HG03521 (cell line): ENCODE measurements around the gene RSPH9.

ENCODE experiments used
- ATAC-seq: cut with Tn5 transposase; IDR thresholded peaks from one replicate; pipeline ENCODE4 v1.9.1; 2021; ENCODE audit warnings: mild to moderate bottlenecking, moderate library complexity; ENCODE audit not compliant: unreplicated experiment

The RSPH9 gene

GRCh38 chr6:43644940-43645612 lies at the start of gene RSPH9:
TSS of gene RSPH9 (plus strand) at chr6:43645036. CDS start at chr6:43645099, 63 bp downstream.
- no peak for ATAC-seq

DNA sequence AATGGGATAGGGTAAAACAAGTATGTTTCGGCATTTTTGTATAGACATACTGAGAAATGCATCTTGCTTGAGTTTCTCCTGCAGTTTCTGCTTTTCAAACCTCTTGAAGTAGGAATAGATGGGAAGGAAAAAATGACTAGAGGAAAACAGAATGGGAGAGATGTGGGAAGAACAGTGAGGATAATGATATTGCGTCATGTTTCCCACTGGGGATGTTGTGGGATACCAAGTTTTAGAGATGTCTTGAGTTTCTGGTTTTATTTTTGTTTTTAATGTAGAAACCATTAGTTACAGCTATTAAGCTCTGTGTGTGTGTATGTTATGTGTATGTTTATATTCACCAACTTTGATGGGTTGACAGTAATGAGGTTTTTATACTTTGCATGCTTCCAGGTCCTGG lies 44.2 kb upstream of the RSPH9 start:
- no peak for ATAC-seq

GRCh38 chr6:43604174-43604573 lies 40.7 kb upstream of the RSPH9 start:
- ATAC-seq, result no peak

- ATAC-seq, result no peak
Observed at GRCh38 chr6:43606019-43606418, 38.8 kb upstream of the RSPH9 start.

- no peak for ATAC-seq
Observed at GRCh38 chr6:43608310-43608763, 36.5 kb upstream of the RSPH9 start.

DNA sequence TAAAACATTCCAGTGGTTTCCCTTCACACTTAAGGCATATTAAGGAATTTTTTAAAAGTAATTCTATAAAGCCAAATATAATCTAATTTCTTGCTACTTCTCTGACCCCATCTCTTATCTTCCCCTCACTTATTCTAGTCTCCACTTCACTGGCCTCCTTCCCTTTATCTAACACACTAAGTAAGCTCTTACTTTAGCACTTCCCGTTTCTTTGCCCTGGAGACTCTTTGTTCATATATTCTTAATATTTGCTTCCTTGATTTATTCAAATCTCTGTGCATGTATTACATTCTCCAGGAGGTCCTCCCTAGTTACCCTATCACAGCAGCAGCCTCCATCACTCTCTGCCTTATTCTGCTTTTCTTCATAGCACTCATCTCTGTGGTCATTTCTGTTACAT lies 36.0 kb upstream of the RSPH9 start:
- ATAC-seq, result no peak

- ATAC-seq, result no peak
Observed at GRCh38 chr6:43609402-43609801, 35.4 kb upstream of the RSPH9 start.

DNA sequence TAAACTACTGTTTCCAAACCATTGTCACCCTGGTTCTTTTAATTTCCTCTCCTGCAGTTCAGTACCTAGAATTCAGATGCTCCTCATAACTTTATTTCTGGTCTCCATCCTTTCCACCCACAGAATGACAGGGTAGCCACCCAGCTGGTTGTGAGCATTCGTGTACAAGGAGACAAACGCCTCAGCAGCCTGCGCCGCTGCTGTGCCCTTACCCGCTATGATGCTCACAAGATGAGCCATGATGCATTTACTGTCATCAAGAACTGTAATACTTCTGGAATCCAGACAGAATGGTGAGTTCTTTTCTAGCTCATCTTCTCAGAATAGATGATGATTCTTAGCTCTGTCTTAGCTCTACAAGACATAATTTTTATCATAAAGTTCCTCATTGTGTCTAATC lies 34.4 kb upstream of the RSPH9 start:
- no peak for ATAC-seq

DNA sequence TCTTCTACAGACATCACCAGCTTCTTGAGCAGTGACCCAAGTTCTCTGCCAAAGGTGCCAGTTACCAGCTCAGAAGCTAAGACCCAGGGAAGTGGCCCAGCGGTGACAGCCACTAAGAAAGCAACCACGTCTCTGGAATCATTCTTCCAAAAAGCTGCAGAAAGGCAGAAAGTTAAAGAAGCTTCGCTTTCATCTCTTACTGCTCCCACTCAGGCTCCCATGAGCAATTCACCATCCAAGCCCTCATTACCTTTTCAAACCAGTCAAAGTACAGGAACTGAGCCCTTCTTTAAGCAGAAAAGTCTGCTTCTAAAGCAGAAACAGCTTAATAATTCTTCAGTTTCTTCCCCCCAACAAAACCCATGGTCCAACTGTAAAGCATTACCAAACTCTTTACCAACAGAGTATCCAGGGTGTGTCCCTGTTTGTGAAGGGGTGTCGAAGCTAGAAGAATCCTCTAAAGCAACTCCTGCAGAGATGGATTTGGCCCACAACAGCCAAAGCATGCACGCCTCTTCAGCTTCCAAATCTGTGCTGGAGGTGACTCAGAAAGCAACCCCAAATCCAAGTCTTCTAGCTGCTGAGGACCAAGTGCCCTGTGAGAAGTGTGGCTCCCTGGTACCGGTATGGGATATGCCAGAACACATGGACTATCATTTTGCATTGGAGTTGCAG lies 31.0 kb upstream of the RSPH9 start:
- no peak for ATAC-seq

- no peak for ATAC-seq
Observed at GRCh38 chr6:43614396-43614730, 30.5 kb upstream of the RSPH9 start.

DNA sequence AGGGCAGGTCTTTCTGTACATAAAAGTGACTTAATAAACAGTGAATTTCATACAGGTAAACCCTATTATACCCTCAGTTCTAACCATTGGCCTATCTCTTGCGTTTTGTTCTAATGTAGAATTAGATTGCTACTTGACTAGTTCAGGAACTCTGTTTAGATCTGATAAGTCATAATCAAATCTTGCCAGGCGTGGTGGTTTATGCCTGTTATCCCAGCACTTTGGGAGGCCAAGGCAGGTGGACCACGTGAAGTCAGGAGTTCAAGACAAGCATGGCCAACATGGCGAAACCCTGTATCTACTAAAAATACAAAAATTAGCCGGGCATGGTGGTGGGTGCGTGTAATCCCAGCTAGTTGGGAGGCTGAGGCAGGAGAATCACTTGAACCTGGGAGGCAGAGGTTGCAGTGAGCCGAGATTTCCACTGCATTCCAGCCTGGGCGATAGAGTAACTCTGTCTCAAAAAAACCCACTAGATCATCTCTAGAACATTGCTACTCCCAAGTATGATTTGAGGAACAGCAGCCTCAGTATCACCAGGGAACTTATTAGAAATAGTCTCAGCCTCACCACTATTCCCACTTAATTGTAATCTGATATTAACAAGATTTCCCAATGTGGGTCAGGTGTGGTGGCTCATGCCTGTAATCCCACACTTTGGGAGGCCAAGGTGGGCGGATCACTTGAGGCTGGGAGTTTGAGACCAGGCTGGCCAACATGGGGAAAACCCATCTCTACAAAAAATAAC lies 27.9 kb upstream of the RSPH9 start:
- ATAC-seq, result no peak

DNA sequence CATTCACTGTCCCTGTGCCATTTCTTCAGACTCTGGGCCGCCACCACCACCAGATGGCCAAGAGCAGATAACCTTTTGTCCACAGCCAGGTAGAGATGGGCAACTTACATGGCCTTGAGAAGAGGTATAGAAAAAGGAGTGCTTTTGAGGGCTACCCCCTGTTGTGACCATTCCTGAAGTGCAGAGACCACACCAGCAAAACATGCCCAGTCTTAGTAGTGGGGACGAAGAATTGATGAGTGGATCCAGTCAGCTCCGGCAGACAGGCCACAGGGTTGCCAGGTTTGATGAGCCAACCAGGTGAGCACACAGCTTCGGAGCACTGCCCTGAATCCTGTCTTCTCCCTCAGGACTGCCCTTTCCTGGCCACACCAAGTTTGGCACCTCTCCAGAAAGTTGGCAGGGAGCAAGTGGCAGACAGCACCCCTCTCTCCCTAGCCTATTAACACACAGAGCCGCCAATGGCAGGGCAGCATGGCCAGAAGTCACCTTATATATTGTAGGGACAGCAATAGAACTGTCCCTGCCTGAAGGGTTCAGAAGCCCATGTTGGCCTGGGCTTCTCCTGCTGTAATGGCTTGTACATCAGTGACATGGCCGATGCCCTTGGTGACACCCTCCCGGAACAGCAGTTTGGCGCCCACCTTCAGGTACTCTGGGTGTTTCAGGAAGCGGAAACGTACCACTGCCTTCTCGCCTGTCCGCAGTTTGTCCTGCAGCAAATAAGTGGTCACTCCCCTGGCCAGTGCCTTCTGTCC lies 23.6 kb upstream of the RSPH9 start:
- ATAC-seq, result no peak

- ATAC-seq, result no peak
Observed at GRCh38 chr6:43621836-43622180, 23.0 kb upstream of the RSPH9 start.

- no peak for ATAC-seq
Observed at GRCh38 chr6:43622541-43622940, 22.3 kb upstream of the RSPH9 start.

- ATAC-seq, result no peak
Observed at GRCh38 chr6:43623880-43624785, 20.7 kb upstream of the RSPH9 start.

DNA sequence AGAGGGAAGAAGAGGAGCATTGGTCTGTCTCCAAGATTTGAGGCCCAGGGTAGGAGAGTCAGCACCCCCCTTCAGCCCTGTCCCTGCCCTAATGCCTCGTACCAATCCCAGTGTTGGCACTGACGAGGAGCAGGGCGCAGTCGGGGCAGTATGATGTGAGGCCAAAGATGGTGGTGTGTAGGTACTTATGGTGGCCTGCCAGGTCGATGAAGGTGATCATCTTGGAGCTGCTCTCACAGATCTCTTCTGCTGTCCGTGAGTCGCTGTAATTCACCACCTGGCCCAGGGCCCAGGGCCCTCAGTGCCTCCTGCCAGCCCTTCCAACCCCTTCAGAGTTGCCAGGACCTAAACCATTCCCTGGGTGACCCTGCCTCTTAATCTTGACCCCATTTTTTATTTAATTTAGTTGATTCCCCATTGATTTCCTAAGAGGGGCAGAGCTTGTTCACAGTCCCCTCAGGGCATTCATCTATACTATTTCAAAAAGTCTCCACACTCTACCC lies 20.0 kb upstream of the RSPH9 start:
- no peak for ATAC-seq

DNA sequence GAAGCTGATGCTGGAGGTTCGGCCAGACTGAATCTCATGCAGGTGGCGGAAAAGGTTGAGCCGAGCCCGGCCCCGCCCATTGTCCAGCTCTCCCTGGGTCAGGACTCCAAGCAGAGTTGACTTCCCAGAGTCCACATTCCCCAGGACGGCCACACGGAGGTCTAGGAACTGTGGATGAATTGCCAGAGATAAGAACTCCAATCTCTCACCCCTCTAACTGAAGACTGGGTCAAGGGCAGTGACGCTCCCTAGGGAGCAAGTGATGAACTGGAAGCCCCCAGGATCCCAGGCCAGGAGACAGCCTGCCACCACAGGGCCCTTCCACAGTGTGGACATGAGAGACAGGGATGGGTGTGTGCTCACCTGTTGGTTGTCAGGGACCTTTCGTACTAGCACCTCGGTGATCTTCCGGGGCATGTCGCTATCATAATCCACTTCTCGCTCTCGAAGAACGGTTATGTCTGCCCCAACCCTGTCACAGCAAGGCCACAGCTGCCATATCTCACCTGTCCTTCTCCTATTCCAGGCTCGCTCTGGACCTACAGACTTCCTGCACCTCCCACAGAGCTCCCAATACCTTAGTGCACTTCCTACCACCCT lies 19.3 kb upstream of the RSPH9 start:
- no peak for ATAC-seq

- no peak for ATAC-seq
Observed at GRCh38 chr6:43627008-43627825, 17.6 kb upstream of the RSPH9 start.
